Transverse colon (tissue), 4 donors: ENCODE results near the gene PRKAR1B. TPM values are rescaled to one million over a fixed set of nuclear protein-coding genes. Genes with fewer than 3 reads are reported as not detected.

Source experiments
- DNase-seq: peaks from one replicate; pipeline ENCODE4 v3.0.0-alpha.2; 2019
- H3K27ac ChIP-seq, 4 donors: fragments of 200-600 bp; sonication (generic); 2 replicates each; pipeline ENCODE4 v1.5.1; 2016 to 2018; ENCODE audit warnings: inconsistent platforms in 4 of 4
- H3K27me3 ChIP-seq: fragments of 200-600 bp; sonication (generic); 2 replicates; pipeline ENCODE4 v1.5.1; 2017; ENCODE audit warnings: inconsistent platforms
- H3K36me3 ChIP-seq, 4 donors: fragments of 200-600 bp; sonication (generic); 2 replicates each; pipeline ENCODE4 v1.5.1; 2017 to 2019; ENCODE audit warnings: inconsistent platforms in 4 of 4
- H3K4me1 ChIP-seq, 4 donors: fragments of 200-600 bp; sonication (generic); 2 replicates each; pipeline ENCODE4 v1.5.1; 2017 to 2020; ENCODE audit warnings: inconsistent platforms in 4 of 4
- H3K4me3 ChIP-seq, 4 donors: fragments of 200-600 bp; sonication (generic); 1 replicate in 1 of 4; 2 replicates in 3 of 4; pipeline versions ENCODE4 v1.5.1 to v1.6.1; 2017 to 2019; ENCODE audit warnings: inconsistent platforms in 4 of 4
- H3K9me3 ChIP-seq, 2 donors: fragments of 200-600 bp; sonication (generic); 2 replicates each; pipeline ENCODE4 v1.5.1; 2017 to 2019; ENCODE audit warnings: inconsistent platforms in 2 of 2
- EP300 ChIP-seq: sonication (generic); formaldehyde crosslinking; IDR thresholded peaks from one replicate; pipeline ENCODE4 v1.6.1; 2017; ENCODE audit warnings: antibody characterized with exemption, low read depth
- POLR2A ChIP-seq: fragments of 450-650 bp; IDR thresholded peaks from one replicate; pipeline ENCODE4 v1.6.1; 2016; ENCODE audit warnings: antibody characterized with exemption, mild to moderate bottlenecking, moderate library complexity
- POLR2AphosphoS5 ChIP-seq, 3 donors: sonication (generic); formaldehyde crosslinking; IDR thresholded peaks; one replicate each; pipeline ENCODE4 v1.6.1; 2016; ENCODE audit warnings: antibody characterized with exemption in 3 of 3
- WGBS, 2 donors: methylation state at CpG; one replicate each; pipeline ENCODE4 v1.1.5; 2018; ENCODE audit warnings: low coverage in 1 of 2; 5-methylcytosine and 5-hydroxymethylcytosine counted together
- in situ Hi-C, 4 donors: fragments of 200-750 bp; cut with MboI; loops; one replicate each; pipeline versions ENCODE4 v1.15.0 to v1.15.1; 2017; ENCODE audit warnings: low sequenced_read_pairs in 3 of 4, low pct_ligation_motif_present in 1 of 4, low pct_unique_long_range_greater_than_20kb in 1 of 4
- intact Hi-C: fragments of 100-400 bp; cut with DNase I; formaldehyde crosslinking; loops from one replicate; pipeline ENCODE4 v1.15.1; 2023; ENCODE audit warnings: low total_unique reads
- total RNA-seq, 4 donors: library from RNA; depleted of rRNA; stranded (reverse); fragments of >200 nt; gene quantifications; one replicate each; pipeline ENCODE4 v1.1.0, GENCODE V29; 2016
- TF ChIP-seq, protein P1 (sequence below), 5 experiments: fragments of 200-600 bp in 3 of 5; fragments of 450-650 bp in 2 of 5; sonication (generic) in 3 of 5; IDR thresholded peaks; 1 replicate in 2 of 5; 2 replicates in 3 of 5; pipeline ENCODE4 v1.5.1; 2016 to 2017; ENCODE audit warnings: antibody characterized with exemption in 5 of 5, inconsistent platforms in 3 of 5, mild to moderate bottlenecking in 2 of 5, moderate library complexity in 1 of 5

The PRKAR1B gene
- total RNA-seq, 4 donors from 2014 or later = 15.7 to 53.9 (median 16.9) TPM

- Histone ChIP-seq H3K9me3 (no peaks in the 10 kb centered on the region), H3K4me3 (no peak overlapping the region), H3K4me1 (peaks cover 0 to 13% (median 6%) of the 10 kb centered on the region in 4 donors), H3K36me3 (no peaks in the 10 kb centered on the region), H3K27ac (peak overlapping the region in 2 of 4 donors; percentile 9 to 21), H3K27me3 (no peaks in the 10 kb centered on the region)
- in situ Hi-C loops (no loop called here), intact Hi-C loops (no loop called here)
- WGBS, 2 donors = 79 to 90% methylated on average over 2 to 23 of the region's 23 CpGs
- TF ChIP-seq EP300 (no peak), POLR2AphosphoS5 (IDR thresholded peaks at IDR 0.05) (peak in 1 of 3 donors; percentile 15)
- peak; percentile 17 for DNase-seq
Measured at GRCh38 chr7:574661-575395, 152.3 kb downstream of the PRKAR1B start.

DNA sequence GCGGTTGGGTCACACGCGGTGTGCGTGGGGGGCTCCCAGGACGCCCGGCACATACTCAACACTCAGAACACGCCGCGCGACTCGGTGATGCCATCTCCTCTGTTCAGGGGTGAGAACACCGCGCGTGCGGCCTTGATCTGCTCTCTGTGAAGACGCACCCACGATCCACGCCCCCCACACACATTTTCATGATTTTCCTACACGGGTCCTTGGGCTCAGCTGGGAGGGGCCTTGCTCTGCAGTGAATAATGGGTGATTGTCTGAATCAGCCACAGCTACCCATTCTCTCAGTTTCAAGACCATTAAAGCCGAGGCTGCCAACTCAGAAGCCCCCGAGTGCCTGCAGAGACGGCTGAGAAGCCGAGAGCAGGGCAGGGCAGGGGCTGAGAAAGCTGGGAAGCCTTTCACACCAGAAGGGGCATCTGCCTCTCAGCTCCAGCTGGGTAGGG is 153.1 kb downstream of the PRKAR1B start:
- WGBS, 2 donors = 82 to 85% methylated on average over 4 to 23 of the region's 23 CpGs
- no peaks in the 10 kb centered on the region for H3K36me3 ChIP-seq
- no peaks in the 10 kb centered on the region for H3K27me3 ChIP-seq
- H3K4me3 ChIP-seq = no peak overlapping the region
- in situ Hi-C loops (no loop called here), intact Hi-C loops (no loop called here)
- DNase-seq = no peak
- H3K9me3 ChIP-seq = no peaks in the 10 kb centered on the region
- peak overlapping the region in 1 of 4 donors; percentile 9 for H3K27ac ChIP-seq
- H3K4me1 ChIP-seq = peaks cover 0 to 13% (median 6%) of the 10 kb centered on the region in 4 donors
- TF ChIP-seq, protein P1, sequence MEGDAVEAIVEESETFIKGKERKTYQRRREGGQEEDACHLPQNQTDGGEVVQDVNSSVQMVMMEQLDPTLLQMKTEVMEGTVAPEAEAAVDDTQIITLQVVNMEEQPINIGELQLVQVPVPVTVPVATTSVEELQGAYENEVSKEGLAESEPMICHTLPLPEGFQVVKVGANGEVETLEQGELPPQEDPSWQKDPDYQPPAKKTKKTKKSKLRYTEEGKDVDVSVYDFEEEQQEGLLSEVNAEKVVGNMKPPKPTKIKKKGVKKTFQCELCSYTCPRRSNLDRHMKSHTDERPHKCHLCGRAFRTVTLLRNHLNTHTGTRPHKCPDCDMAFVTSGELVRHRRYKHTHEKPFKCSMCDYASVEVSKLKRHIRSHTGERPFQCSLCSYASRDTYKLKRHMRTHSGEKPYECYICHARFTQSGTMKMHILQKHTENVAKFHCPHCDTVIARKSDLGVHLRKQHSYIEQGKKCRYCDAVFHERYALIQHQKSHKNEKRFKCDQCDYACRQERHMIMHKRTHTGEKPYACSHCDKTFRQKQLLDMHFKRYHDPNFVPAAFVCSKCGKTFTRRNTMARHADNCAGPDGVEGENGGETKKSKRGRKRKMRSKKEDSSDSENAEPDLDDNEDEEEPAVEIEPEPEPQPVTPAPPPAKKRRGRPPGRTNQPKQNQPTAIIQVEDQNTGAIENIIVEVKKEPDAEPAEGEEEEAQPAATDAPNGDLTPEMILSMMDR (IDR thresholded peaks at IDR 0.05) = no peak
- TF ChIP-seq EP300 (no peak), POLR2AphosphoS5 (IDR thresholded peaks at IDR 0.05) (no peak), POLR2A (no peak)

DNA sequence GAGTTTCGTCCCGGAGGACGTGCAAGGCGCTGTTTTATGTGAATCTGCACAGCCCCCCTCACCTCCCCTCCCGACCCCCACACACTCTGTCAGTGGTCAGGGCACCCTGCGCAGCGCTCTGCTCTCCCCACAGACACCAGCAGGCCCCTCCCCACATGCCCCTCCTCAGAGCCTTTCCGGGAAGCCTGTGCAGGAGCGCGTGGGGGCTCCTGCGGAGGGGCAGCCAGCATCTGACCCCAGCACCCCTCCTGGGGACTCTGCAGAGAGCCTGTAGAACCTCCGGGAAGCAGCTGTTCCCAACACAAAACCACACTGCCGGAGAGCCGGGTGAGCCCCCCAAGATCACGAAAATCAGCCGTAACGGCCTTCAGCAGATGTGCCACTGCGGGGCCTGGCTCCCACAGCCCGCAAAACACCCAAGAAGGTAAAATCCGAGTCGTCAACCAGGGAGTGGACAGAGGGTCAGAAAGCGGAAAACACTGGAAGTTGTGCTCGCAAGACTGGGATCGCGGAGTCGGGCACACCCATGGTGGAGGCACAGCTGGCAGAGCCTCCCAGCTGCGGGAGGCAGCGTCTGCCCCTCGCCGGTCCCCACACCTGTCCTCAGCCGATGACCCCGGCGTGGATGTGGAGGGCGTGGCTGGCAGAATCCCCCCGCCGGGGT is 153.7 kb downstream of the PRKAR1B start:
- Histone ChIP-seq H3K9me3 (no peaks in the 10 kb centered on the region), H3K4me1 (peaks cover 0 to 13% (median 6%) of the 10 kb centered on the region in 4 donors), H3K4me3 (no peak overlapping the region), H3K27me3 (no peaks in the 10 kb centered on the region), H3K27ac (no peak overlapping the region), H3K36me3 (no peaks in the 10 kb centered on the region)
- intact Hi-C loops (no loop called here), in situ Hi-C loops (no loop called here)
- DNase-seq = no peak
- TF ChIP-seq POLR2A (no peak), POLR2AphosphoS5 (IDR thresholded peaks at IDR 0.05) (no peak), EP300 (no peak)
- TF ChIP-seq, protein P1 (IDR thresholded peaks at IDR 0.05) = no peak
- 94% methylated on average over 36 of the region's 36 CpGs; no CpG with 5 or more reads in 1 of the 2 donors for WGBS, 2 donors

GRCh38 chr7:572416-573268 is 154.4 kb downstream of the PRKAR1B start:
- no peak overlapping the region for H3K4me3 ChIP-seq
- H3K36me3 ChIP-seq = no peaks in the 10 kb centered on the region
- no peak overlapping the region for H3K27ac ChIP-seq
- H3K4me1 ChIP-seq = peaks cover 0 to 13% (median 6%) of the 10 kb centered on the region in 4 donors
- in situ Hi-C loops (no loop called here), intact Hi-C loops (no loop called here)
- H3K27me3 ChIP-seq = no peaks in the 10 kb centered on the region
- WGBS, 2 donors = 80 to 93% methylated on average over 1 to 45 of the region's 45 CpGs
- DNase-seq = no peak
- TF ChIP-seq POLR2A (no peak), EP300 (no peak), POLR2AphosphoS5 (IDR thresholded peaks at IDR 0.05) (no peak)
- TF ChIP-seq, protein P1 (IDR thresholded peaks at IDR 0.05) = no peak
- H3K9me3 ChIP-seq = no peaks in the 10 kb centered on the region
